IPS DF 4.7 (cell line): ENCODE measurements around the gene PNMA8A.
"Not testable (repeated sequence)": the region's sequence is repeated elsewhere in the genome, so short reads cannot be mapped to it uniquely, and the experiment has no call there.

ENCODE experiments used
- DNase-seq: peaks from one replicate; pipeline ENCODE4 v3.0.0-alpha.2; 2013; ENCODE audit warnings: low spot score; ENCODE audit errors: extremely low read depth

The PNMA8A gene

DNA sequence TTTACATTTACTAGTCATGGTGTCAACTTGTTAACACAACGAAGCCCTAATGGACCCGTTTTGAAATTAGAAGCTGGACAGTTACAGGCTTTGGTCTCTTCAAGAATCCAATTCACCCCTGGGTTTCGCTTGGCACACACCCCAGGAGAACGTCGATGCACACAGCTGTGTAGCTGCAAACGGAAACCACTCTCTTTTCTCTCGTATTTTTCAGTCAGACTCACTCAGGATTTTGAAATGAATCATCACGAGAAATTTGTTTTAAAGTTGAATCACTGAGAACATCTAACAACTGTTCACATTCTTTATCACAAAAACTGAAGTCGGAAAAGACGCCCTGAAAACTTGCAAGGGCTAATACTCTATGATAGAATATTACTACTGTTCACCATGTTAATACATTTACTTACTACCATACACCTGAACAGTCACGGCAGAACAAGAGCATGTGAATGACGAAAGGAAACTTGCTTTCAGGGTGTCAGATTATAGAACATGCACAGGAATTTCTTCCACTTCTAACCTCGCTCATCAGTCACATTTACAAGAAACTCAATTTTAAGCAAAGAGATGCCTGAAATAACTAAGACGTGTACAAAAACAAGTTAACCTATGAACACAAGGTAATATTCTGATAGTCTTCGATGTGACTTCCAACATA, 4.7 kb downstream of the PNMA8A start:
- DNase-seq = no peak

DNA sequence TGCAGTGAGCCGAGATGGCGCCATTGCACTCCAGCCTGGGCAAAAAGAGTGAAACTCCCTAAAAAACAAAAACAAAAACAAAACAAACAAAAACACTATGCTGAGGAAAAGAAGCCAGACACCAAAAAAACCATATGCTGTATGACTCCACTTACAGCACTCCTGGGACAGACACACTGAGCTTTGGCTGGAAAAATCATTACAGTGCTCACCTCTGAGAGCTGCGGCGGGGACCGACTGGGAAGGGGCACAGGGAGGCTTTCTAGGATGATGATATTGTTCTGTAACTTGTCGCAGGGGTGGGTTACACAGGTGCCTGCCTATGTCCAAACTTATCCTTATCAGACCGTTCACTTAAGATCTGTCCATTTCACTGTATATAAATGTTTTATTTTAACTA, 7.8 kb downstream of the PNMA8A start:
- no peak for DNase-seq

DNA sequence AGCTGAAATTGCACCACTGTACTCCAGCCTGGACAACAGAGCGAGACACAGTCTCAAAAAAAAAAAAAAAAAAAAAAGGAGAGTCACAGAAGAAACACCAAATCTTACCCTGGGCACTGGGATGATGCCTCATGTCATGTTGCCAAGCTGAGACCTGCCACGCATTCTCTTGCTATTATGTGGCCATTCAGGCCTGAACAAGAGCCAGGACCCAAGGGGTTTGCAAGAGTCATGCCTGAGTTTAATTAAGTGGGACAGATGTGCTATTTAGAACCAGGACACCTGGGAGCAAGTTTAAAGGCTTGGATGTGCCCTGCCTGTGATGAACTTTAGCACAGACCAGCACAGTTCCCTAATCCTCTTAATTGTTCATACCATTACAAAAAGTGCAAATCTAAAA, 9.8 kb downstream of the PNMA8A start:
- no peak for DNase-seq

DNA sequence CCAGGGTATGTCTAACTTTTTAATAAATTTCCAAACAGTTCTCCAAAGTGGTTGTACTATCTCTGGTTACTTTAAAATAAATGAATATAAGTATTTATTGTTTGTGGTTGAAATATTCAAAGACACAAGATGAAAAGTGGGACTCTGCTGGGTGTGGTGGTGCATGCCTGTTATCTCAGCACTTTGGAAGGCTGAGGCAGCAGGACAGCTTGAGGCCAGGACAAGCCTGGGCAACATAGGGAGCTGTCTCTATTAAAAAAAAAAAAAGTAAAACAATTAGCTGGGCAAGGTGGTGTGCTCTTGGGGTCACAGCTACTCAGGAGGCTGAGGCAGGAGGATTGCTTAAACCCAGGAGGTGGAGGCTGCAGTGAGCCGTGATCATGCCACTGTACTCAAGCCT, 10.4 kb downstream of the PNMA8A start:
- no peak for DNase-seq

DNA sequence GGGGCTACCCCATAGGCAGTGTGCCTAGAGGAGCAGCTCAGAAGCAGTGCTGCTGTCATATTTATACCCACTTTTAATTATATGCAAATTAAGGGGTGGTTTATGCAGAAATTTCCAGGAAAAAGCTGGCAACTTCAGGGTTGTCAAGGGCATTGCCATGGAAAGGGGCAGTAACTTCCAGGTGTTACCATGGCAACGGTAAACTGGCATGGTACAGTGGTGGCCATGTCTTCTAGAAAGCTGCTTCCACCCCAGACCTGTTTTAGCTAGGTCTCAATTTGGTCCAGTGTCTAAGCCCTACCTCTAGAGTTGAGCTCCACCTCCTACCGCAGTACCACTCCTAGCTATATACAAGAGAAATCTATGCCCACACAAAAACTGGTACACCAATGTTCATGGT, 11.3 kb downstream of the PNMA8A start:
- DNase-seq = no peak

DNA sequence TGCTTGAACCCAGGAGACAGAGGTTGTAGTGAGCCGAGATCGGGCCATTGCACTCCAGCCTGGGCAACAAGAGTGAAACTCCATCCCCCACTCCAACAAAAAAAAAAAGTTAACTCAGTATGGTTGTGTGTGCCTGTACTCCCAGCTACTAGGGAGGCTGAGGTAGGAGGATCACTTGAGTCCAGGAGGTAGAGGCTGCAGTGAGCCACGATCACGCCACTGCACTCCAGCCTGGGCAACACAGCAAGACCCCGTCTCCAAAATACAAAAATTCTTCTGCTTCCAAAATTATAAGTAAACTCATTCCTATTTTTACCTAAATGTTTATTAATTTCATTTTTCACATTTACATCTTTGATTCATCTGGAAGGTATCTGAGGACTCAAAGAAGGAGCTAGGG, 14.4 kb downstream of the PNMA8A start:
- no peak for DNase-seq

GRCh38 chr19:46454244-46454643, 17.1 kb downstream of the PNMA8A start:
- DNase-seq = no peak

- DNase-seq = no peak
Measured at GRCh38 chr19:46453661-46454060, 17.7 kb downstream of the PNMA8A start.

DNA sequence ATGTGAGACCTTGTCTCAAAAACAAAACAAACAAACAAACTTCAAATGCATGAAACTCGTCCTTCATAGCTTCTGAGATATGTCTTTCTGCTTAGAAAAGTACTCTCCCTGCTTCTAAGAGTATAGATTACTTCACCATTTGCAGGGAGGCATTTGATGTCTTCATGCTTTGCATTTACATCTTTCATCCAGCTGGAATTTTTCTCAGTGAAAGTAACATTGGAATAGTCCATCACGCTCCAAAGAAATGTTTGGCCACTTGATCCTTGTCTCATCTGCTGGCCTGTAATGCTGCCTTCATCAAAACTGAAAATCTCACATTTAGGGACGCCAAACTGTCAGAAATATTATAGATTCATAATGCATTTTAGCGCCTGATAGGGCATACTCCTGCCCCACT, 19.2 kb downstream of the PNMA8A start:
- no peak for DNase-seq

GRCh38 chr19:46451352-46451751, 20.0 kb downstream of the PNMA8A start:
- no peak for DNase-seq

- DNase-seq = no peak
Measured at GRCh38 chr19:46450737-46451136, 20.6 kb downstream of the PNMA8A start.

DNA sequence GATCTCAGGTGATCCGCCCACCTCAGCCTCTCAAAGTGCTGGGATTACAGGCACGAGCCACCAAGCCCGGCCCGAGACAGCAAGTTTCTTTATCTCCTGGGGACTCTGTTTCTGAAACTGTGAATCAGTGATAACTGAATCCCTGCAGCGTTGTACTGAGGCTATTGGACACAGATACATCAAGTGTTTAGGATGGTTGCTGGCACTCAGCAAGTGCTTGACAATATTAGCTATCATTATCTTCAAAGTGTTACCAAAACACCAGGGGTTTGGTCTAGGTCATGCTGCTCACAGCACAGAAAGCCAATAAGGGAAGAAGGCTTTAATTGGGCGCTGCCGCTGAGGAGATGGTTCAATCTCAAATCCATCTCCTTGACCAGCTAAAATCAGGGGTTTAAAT, 22.1 kb downstream of the PNMA8A start:
- DNase-seq = no peak

GRCh38 chr19:46448601-46449000, 22.8 kb downstream of the PNMA8A start:
- no peak for DNase-seq

- DNase-seq = no peak
Measured at GRCh38 chr19:46447824-46448223, 23.5 kb downstream of the PNMA8A start.

- DNase-seq = no peak
Measured at GRCh38 chr19:46447006-46447405, 24.4 kb downstream of the PNMA8A start.

GRCh38 chr19:46446021-46446420, 25.3 kb downstream of the PNMA8A start:
- no peak for DNase-seq

DNA sequence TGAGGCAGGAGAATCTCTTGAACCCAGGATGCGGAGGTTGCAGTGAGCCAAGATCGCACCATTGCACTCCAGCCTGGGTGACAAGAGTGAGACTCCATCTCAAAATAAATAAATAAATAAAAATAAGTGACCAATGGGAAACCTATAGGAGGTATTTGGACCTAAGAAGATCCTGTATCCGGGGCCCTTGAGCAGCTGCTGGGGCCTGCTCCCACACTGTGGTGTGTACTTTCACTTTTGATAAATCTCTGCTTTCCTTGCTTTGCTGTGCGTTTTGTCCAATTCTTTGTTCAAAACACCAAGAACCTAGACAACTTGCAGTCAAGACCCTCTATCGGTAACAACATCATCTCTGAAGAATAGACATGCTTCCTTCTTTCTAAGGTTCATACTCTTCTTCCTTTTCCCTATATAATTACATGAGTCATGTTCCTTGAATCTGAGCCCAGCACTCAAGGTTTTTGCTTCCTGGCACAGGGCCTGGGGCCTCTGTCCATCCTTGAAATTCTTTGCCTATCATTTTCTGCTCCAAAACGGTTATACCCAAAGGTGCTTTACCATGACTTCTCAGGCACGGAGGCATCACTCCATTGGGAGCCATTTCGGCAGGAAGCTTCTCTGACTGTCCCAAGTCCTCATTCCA, 28.4 kb downstream of the PNMA8A start:
- no peak for DNase-seq

GRCh38 chr19:46441866-46442265, 29.5 kb downstream of the PNMA8A start:
- DNase-seq = no peak

DNA sequence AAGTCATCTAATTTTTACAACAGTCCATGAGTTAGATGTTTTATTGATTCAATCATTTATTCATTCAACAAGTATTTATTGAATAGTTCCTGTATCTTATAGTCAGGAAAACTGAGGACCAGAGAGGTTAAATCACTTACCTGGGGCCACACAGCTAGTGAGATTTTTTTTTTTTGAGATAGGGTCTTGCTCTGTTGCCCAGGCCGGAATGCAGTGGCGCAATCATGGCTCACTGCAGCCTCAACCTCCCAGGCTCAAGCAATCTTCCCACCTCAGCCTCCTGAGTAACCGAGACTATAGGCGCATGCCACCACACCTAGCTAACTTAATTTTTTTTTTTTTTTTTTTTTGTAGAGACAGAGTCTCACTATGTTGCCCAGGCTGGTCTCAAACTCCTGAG, 35.7 kb downstream of the PNMA8A start:
- not testable (repeated sequence) for DNase-seq

GRCh38 chr19:46435009-46435408, 36.4 kb downstream of the PNMA8A start:
- DNase-seq = no peak

DNA sequence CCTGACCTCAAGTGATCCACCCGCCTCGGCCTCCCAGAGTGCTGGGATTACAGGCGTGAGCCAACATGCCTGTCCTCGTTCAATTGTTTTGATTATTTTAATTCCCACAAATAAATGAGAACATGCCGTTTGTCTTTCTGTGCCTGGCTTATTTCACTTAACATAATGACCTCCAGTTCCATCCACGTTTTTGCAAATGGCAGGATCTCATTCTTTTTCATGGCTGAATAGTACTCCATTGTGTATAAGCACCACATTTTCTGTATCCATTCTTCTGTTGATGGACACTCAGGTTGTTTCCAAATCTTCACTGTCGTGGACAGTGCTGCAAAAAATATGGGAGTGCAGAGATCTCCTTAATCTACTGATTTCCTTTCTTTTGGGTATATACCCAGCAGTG, 37.9 kb downstream of the PNMA8A start:
- not testable (repeated sequence) for DNase-seq

DNA sequence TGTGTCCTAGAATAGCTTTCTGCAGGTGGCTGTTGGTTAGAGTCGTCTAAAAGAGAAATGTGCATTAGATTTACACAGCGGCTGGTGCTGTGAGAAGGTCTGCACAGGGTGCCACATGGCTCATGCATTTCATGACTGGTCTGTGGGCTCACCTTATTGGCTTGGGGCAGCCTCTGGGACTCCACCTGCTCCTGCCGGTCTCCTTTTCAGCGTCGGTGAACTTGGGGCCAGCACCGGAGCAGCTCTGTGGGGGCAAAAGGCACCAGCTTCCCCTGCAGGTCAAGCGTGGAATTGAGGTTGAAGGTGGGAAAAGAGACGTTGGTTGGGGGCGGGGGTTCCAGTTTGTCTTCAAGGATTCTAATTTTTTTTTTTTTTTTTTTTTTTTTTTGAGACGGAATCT, 39.5 kb downstream of the PNMA8A start:
- DNase-seq = no peak

DNA sequence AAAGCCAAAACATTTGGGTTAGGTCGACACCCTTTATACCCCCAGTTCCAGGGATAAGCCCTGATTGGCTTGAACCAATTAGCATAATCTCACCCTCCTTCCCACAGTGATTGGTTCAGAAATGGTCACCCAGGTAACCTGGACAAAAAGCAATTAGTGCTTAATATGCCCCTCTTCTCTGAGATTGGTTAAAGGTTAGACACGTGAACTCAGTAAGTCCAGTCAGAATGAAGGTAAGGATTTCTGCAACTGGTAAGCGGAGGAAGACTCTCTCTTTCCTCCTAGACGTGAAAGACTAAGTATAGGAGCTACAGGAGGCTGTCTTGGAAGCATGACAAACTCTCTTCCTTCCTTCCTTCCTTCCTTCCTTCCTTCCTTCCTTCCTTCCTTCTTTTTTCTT, 41.4 kb downstream of the PNMA8A start:
- no peak for DNase-seq
